DMS153 (cell line): ENCODE measurements around the gene CRYBG1.
"Not testable (repeated sequence)": the region's sequence is repeated elsewhere in the genome, so short reads cannot be mapped to it uniquely, and the experiment has no call there.

ENCODE experiments used
- DNase-seq: peaks from one replicate; lab custom pipeline; 2025; lab: John Stamatoyannopoulos, UW

Gene CRYBG1

DNA sequence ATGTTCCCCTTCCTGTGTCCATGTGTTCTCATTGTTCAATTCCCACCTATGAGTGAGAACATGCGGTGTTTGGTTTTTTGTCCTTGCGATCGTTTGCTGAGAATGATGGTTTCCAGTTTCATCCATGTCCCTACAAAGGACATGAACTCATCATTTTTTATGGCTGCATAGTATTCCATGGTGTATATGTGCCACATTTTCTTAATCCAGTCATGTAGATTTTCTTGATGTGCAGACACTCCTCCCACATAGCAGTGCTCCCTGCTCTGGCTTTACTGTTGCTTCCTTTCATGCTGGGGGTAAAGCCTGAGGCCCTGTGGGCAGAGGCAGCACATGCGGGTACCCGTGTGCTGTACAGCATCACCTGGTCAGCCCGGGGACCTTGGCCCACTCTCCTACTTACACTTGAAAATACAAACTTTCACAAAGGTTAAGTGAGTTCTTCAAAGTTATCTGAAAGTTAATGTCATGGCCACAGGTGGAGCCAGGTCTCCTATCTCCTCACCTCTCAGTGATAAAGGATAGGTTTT lies 188.5 kb downstream of the CRYBG1 start:
- DNase-seq = not testable (repeated sequence)

DNA sequence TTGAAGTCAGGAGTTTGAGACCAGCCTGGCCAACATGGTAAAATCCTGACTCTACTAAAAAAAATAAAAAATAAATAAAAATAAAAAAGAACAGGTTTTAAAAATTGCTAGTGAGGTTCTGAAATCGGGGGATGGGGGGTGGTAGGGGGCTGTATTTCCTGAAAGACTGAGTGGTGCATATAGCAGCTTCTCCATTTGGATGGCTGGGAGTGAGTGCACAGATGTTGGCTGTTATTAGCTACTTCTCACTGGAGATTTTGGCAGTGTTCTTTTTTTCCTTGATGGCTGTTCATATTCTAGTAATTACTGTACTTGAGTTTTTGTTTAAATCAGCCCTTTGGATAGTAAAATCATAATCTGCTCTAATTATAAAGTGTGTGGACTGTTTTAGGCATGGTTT lies 189.0 kb downstream of the CRYBG1 start:
- no peak for DNase-seq

DNA sequence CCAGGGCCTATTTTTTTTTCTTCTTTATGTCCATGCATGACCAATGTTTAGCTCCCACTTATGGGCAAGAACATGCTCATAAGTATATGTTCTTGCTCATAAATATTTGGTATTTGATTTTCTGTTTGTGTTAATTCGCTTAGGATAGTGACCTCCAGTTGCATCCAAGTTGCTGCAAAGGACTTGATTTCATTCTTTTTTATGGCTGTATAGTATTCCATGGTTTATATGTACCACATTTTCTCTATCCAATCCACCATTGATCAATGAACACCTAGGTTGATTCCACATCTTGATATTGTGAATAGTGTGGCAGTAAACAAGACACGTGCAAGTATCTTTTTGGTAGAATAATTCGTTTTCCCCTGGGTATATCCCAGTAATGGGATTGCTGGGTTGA lies 190.6 kb downstream of the CRYBG1 start:
- no peak for DNase-seq

DNA sequence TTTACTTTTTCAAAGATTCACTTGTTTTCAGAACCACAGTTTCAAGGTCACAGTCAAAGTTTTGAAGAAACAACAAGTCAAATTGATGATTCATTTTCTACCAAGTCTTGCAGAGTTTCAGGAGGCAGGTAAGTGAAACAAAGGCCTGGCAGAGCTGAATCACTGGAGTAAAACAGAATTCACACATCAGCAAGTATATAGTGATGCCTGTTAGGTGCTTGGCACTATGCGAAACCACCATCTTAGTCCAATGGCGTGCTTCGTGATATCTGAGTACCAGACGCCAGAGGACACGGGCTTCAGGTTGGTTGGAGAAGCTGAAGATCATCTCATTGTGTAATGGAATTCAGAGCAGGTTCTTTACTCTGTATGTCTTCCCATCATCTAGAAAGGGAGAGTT lies 192.9 kb downstream of the CRYBG1 start:
- DNase-seq = no peak

DNA sequence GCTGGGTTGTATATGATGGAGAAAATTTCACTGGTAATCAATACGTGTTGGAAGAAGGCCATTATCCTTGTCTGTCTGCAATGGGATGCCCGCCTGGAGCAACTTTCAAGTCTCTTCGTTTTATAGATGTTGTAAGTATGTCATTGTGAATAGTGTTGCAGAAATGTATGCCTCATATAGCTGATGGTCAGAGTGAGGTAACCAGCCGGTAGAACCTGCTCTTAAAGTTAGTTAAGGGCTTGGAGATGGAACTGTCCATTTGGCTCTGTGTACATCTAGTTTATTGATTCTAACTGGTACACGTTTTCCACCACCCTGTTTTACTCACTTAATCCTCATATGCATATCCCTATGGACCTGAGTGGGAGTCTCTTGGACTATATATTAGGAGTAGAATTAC lies 195.2 kb downstream of the CRYBG1 start:
- DNase-seq = no peak

DNA sequence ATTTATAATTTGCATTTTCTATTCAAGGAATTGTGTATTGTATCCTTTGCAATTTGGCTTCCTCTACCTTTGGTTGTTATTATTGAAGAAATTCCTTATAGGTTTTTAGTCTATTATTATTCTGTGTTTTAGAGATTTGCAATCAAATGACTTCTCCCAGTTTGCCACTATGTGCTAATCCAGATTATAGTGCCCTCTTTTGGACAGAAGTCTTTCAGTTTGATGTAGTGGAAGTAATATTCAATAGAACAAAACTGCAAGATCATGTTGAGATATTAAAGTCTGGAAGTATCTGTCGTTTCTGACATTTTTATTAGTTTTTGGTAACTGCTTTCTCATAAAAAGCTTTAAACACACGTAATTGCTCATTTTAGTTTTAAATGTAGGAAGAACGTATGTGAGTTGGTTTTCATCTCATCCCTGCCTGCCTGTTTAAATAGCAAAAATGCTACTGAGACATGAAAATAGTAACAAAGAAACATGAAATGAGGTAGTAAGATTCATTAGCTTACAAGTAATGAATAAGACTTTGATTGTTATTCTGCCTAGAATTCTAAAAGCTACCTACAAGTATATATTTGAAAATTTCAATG lies 195.9 kb downstream of the CRYBG1 start:
- DNase-seq = peak; percentile 1

DNA sequence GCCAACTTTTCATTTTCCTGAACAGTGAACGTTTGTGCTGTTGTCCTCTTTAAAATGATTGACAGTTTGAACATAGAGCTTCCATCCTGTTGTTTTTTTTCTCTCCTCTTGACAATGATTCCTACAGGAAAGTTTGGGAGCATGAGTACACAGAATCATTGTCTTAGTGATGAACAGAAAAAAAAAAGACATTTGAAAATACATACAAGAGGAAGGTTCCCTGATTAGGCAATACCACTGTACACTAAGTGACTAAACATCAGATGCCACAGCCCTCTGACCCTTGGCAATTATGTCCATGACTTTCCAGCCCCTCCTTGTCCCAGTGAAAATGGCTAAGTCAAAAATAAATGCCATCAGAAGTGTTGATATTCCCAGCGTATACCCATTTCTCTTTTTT lies 197.3 kb downstream of the CRYBG1 start:
- no peak for DNase-seq

DNA sequence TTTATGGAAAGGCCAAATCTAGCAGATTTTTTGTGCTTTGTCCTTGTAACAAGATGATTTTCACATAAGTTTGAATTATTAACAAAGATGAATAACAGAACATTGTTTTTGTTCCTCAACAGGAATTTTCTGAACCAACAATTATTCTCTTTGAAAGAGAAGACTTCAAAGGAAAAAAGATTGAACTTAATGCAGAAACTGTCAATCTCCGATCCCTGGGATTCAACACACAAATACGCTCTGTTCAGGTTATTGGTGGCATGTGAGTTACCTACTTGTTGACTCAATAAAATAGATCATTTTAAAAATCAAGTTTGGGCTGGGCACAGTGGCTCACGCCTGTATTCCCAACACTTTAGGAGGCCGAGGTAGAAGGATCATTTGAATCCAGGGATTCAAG lies 197.8 kb downstream of the CRYBG1 start:
- no peak for DNase-seq

DNA sequence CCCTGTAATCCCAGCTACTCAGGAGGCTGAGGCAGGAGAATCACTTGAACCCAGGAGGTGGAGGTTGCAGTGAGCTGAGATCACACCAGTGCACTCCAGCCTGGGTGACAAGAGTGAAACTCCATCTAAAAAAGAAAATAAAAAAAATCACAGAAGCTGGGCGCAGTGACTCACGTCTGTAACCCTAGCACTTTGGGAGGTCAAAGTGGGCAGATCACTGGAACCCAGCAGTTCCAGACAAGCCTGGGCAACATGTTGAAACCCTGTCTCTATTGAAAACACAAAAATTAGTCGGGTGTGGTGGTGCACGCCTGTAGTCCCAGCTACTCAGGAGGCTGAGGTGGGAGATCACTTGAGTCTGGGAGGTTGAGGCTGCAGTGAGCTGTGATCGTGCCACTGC lies 199.1 kb downstream of the CRYBG1 start:
- not testable (repeated sequence) for DNase-seq

DNA sequence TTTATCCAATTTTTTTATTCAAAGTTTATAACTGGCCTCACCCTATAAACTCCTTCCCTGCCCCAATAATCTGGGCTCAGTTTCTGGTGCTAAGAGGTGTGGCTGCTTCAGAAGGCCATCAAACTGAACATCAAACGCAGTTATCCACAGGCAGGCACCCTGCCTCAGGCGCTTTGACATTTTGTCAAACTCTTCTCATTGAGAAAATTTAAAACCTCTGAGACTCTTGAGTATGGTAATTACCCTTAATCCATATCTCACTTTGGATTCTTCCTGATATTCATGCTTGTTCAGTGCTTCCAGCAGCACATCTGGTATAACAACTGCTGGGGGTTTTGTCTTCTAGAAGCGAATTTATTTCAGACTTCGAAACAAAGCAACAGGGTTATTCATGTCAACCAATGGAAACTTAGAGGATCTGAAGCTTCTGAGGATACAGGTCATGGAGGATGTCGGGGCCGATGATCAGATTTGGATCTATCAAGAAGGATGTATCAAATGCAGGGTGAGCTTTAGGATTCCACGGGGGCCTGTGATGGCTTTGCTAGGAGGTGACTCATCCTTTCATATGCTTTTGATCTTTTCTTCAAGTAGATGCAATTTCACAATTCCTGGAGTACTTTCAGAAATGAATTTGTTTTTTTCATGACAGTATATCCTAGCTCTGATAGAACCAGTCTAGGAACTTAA lies 200.6 kb downstream of the CRYBG1 start:
- DNase-seq = no peak

DNA sequence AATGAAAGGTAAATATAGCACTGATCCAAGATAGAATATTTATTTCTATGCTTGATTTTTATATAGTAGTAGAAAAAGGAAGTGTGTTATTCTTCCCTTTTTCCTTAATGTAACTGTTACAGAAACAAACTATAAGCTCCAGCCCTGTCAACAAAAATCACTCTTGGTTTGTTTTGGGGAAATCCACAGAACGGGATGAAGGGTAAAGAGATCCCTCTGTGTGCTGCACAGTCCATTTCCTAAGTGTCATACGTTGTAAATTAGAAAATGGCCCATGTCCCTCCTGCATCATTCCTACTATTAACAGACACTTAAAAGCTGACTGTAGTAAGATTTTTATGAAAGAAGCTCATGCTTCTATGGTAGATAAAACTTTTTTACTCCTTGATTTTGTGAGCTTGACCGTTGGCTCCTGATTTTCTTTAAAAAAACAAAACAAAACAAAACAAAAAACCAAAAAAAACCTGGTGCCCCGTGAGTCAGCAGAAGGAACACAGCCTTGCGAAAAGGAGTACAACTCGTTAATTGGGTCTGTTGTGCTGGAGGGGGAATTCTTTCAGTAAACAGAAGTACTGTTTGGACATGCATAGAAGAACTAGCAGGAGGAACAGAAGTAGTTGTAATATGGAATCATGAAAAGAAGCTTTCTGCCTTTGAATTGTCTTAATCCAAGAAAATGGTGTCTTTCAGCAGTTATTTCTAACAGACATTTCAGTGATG lies 201.3 kb downstream of the CRYBG1 start:
- no peak for DNase-seq

DNA sequence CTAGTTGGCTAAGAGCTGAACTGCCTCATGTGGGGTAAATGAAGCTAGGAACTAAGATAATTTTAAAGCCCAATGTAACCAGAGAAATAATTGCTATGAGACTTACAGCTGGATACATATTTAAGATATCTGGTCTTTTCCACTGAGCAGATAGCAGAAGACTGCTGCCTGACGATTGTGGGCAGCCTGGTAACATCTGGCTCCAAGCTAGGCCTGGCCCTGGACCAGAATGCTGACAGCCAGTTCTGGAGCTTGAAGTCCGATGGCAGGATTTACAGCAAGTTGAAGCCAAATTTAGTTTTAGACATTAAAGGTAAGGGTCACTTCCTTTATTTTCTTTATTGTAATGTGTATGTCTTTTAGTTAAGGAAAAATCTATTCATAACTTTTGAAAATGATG lies 203.1 kb downstream of the CRYBG1 start:
- DNase-seq = no peak

DNA sequence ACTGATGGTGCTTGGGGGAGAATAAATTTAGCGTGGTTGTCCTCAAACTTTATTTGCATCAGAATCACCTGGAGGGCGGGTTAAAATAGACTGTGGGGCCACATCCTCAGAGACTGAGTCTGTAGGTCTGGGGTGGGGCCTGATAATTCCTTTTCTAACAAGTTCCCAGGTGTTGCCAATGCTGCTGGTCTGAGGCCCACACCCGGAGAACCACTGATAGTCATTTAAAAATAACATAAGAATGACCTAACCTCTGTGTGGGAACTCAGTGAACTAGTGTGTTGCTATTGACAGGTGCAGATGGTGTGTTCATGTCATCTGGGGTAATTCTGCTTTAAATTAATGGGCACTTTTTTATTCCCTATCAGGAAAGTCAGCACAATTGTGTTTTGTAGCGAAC lies 204.0 kb downstream of the CRYBG1 start:
- no peak for DNase-seq

DNA sequence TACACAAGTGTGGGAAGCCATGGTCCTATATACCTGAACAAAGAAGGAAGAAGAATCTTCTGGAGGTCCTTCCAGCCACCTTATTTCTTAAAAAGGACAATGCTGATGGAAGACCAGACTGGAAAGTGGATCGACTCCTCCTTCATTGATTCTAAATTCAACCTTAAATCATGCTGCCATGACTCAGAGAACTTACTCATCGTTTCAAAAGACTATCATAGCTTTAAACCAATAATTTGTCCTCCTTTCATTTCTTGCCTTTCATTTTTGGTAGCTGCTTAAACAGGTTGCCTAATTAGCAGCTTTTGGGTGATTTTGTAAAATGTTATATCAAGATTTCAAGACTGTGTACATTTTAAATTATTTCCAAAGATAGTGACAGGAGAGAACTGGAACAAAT lies 208.0 kb downstream of the CRYBG1 start:
- DNase-seq = no peak

DNA sequence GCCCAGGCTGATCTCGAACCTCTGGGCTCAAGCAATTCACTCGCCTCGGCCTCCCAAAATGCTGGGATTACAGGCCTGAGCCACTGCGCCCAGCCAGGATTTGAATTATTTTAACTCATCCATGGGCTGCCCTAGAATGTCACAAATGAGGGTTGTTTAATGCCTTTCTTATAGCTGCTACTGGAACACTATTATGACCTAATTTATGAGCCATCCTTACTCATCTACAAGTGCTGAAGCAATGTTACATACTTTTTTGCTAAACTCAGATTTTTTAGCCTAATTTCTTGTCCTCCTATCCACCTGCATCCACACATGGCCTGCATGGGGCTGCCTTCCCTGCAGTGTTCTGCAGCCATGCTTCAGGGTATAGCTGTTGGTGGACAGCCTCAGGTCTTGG lies 208.9 kb downstream of the CRYBG1 start:
- no peak for DNase-seq

DNA sequence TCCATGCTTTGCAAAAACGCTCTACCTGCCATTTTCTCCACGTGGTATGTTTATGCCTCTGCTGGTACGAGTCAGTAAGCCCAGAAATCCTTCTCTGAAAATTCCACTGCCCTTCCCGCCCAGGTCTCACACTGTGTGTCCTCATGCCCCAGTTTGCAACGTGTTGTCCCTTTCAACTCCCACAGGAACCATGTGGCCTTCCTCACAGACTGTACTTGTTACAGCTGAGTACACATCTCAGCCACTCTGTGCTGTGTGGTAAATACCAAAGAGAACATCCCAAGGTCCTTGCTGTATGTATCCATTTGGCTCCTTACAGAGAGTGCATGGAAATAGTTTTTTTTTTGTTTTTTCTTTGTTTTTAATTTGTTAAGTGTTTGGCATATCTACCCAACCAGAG lies 211.9 kb downstream of the CRYBG1 start:
- DNase-seq = no peak

DNA sequence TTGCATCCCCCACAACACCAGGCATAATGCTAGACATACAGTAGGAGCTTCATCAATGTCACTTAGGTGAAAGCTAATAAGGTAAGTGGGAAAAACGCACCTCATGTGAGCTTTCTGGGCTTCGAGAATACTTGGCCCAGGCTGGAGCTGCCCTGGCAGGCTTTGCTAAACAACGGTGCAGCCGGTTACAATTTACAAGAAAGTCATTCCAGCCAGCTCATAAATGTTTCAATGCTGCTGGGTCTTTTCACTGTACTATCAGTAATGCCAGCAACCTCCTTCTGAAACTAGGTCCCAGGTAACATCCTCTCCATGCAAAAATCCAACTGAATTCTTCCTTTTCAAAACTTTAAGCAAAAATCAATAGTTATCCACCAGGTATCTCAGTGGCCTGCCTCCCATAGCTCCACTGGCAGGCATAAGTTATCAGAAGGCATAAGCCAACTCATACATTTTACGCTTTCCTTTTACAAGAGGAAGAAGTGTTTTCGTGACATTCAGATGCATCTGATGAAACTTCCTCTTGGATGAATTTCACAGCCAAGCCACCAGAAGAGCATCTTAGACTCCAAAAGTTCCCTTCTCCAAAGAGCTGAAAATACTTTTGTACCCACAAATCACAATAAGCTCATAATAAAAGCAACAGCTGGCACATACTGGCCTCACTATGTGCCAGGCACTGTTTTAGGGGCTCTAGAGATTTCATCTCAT lies 212.5 kb downstream of the CRYBG1 start:
- DNase-seq = no peak

DNA sequence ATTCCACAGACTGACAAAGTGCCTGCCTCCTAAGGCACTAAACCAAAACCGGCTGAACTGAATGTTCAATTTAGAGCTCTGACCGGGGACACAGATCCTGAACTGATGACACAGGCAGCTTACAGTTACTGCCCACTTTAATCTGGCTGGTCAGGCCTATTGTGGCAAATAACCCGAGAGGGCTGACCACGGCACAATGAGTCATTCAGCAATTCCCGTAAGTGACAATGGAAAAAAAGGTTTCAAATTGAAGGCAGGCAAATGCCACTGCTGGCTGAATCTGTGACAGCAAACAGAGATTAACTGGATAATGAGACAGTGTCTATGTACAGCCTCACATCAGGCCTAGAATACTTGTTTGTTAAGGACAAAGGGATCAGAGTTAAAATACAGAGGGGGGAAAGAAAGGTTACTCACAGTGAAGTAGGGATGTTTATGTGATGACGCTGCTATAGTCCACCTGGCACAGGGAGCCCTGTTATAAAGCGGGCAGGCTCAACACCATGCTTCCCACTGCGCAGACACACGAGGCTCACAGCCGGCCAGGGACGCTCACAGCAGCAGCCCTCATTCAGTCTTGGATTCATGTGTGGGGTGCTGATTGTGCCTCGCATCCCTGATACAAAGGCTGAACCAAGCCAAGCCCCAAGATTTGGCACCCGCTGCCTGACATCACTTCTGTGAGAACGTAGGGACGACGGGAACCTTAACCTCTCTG lies 214.4 kb downstream of the CRYBG1 start:
- DNase-seq = peak; percentile 60

DNA sequence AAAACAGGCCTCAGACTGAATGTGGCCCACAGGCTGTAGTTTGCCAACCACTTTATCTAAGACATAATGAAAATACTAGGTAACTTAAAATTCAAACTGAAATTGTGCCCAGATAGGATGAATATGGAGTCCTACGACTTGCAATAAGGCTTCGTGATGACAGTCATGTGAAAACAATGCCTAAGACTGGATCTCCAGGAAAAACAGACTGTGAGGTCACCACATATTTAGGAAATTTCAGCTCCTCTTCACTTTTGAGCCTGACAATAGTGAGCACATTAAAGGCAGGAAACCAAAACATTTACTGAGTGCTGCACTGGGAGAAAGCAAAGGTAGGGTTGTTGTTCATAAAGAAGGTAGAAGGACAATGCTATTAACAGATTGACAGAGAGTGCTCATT lies 218.8 kb downstream of the CRYBG1 start:
- no peak for DNase-seq

DNA sequence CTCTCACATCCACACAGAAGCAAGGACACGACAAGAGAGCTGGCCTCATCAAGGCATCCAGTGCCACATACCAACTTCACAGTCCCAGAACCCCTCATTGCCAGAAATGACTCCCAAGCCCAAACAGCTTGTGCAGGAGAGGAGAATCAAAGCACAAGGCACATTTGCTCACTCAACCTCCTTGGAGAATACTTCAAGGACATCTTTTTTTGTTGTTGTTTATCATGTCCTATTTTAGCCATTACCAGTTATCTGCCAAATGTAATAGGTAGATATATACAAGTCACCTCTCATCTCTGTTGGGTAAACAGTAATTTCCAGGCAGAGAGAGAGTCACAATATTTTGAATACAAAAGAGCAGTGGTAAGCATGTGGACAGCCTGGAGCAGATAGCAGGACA lies 221.0 kb downstream of the CRYBG1 start:
- DNase-seq = no peak

DNA sequence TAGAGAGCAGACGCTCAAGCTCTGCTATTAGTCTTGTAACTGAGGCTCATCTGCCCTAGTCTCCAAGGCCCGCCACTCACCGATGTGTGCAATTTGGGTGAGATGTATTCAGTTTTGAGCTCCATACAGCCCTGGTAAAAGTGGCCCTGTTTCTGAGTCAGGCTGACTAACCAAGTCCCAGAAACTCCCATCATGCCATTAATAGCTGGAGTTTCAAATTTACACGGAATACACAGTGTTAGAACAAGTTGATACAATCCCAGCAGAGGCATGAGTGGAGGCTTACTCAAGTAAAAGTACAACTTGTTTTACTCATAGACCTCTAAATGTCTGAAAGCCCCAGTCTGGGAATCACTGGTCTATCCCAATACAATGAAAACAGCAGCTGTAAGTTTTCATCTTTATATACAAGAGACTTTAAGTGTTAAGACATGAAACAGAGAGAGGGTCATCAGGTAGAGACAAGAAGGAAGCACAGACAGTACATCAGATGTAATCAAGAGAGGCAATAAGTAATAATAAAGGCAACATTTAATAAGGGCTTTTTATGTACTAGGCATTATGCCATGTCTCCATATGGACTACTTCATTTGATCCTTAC lies 226.4 kb downstream of the CRYBG1 start:
- DNase-seq = no peak

DNA sequence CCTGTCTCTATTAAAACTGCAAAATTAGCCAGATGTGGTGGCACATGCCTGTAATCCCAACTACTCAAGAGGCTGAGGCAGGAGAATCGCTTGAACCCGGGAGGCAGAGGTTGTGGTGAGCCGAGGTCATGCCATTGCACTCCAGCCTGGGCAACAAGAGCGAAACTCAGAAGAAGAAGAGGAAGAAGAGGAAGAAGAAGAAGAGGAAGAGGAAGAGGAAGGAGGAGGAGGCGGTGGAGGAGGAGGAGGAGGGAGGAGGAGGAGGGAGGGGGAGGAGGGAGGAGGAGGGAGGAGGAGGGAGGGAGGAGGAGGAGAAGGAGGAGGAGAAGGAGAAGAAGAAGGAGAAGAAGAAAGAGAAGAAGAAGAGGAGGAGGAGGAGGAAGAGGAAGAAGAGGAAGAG lies 228.4 kb downstream of the CRYBG1 start:
- DNase-seq = not testable (repeated sequence)
